Natural killer cell (primary cell): ENCODE measurements around the gene MMRN2. TPM values are rescaled to one million over a fixed set of nuclear protein-coding genes. Genes with fewer than 3 reads are reported as not detected.
A peak's percentile ranks its signal among the peaks of the same experiment; 100 is the strongest.

Source experiments
- ATAC-seq, 3 donors: fragments of 150-1000 bp in 2 of 3; fragments of 200-7000 bp in 1 of 3; cut with Tn5 transposase; 1 replicate in 1 of 3; 2 replicates in 2 of 3; pipeline ENCODE4 v1.10.0; 2021; ENCODE audit warnings: mild to moderate bottlenecking in 2 of 3, moderate library complexity in 2 of 3
- DNase-seq, 2 donors: peaks; one replicate each; pipeline versions ENCODE4 v3.0.0 to v3.0.0-alpha.2; 2013 to 2021; ENCODE audit warnings: mixed read lengths in 1 of 2
- H3K27ac ChIP-seq: one replicate; pipeline ENCODE4 v1.5.1; 2013; ENCODE audit warnings: mild to moderate bottlenecking, low read length
- H3K27me3 ChIP-seq: one replicate; pipeline ENCODE4 v1.6.1; 2013; ENCODE audit warnings: low read length; ENCODE audit not compliant: control insufficient read depth, insufficient read depth
- H3K36me3 ChIP-seq: one replicate; pipeline ENCODE4 v1.6.1; 2013; ENCODE audit warnings: low read length; ENCODE audit not compliant: control insufficient read depth, insufficient read depth
- H3K4me1 ChIP-seq: one replicate; pipeline ENCODE4 v1.6.1; 2013; ENCODE audit warnings: low read length; ENCODE audit not compliant: control insufficient read depth, insufficient read depth
- H3K4me3 ChIP-seq: one replicate; pipeline ENCODE4 v1.5.1; 2013; ENCODE audit warnings: low read length
- H3K9me3 ChIP-seq: one replicate; pipeline ENCODE4 v1.6.1; 2013; ENCODE audit warnings: low read length; ENCODE audit not compliant: control insufficient read depth, insufficient read depth
- H3K27ac Mint-ChIP-seq, 2 donors: one replicate each; pipeline ENCODE4 v1.8.0; 2022; ENCODE audit warnings: mild to moderate bottlenecking in 2 of 2, mixed read lengths in 2 of 2, moderate library complexity in 1 of 2
- H3K27me3 Mint-ChIP-seq, 2 donors: one replicate each; pipeline ENCODE4 v1.8.0; 2022; ENCODE audit warnings: low read depth in 2 of 2, mixed read lengths in 2 of 2
- H3K36me3 Mint-ChIP-seq: one replicate; pipeline ENCODE4 v1.8.0; 2022; ENCODE audit warnings: mixed read lengths
- H3K4me1 Mint-ChIP-seq, 2 donors: one replicate each; pipeline ENCODE4 v1.8.0; 2022; ENCODE audit warnings: mixed read lengths in 2 of 2
- H3K4me3 Mint-ChIP-seq: one replicate; pipeline ENCODE4 v1.8.0; 2022; ENCODE audit warnings: mild to moderate bottlenecking, moderate library complexity, mixed read lengths
- H3K9me3 Mint-ChIP-seq, 2 donors: one replicate each; pipeline ENCODE4 v1.8.0; 2022; ENCODE audit warnings: mixed read lengths in 2 of 2
- WGBS: methylation state at CpG from one replicate; pipeline ENCODE4 v1.1.7; 2013; ENCODE audit warnings: missing lambda C conversion rate; ENCODE audit not compliant: insufficient coverage; 5-methylcytosine and 5-hydroxymethylcytosine counted together
- intact Hi-C: fragments of 100-400 bp; cut with micrococcal nuclease; formaldehyde crosslinking; loops from one replicate; pipeline ENCODE4 v1.14.2; 2022
- total RNA-seq, 4 donors: library from RNA; stranded (reverse); fragments of 120-200 nt in 1 of 4; gene quantifications; one replicate each; pipeline versions ENCODE4 v1.2.3 to v1.2.4, GENCODE V29; 2013 to 2022
- TF ChIP-seq, protein P1 (sequence below): fragments of 200-600 bp; IDR thresholded peaks from one replicate; pipeline ENCODE4 v1.8.0; 2022; ENCODE audit warnings: antibody characterized with exemption

The MMRN2 gene
- total RNA-seq, 3 donors from 2014 or later (not counting 1 experiment from before 2014, with no cell fraction given) = 1.3 TPM; not detected in 2

DNA sequence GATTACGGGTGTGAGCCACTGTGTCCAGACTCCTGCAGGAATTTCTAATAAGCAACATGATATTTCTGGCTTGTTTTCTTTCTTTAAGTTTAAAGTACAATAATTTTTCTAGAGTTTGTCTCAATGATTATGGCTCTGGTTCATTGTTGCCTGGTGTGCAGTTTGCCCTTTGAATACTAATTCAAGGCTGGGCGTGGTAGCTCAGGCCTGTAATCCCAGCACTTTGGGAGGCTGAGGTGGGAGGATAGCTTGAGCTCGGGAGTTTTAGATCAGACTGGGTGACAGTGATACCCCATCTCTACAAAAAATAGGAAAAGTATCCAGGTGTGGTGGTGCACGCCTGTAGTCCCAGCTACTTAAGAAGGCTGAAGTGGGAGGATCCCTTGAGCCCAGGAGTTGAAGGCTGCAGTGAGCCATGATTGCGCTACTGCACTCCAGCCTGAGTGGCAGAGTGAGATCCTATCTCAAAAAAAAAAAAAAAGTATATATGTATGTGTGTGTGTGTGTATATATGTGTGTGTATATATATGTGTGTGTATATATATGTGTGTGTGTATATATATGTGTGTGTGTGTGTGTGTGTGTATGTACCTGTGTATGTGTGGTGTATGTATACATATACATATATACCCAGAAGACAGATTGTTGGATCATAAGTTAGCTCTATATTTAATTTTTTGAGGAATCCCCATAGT, 19.1 kb upstream of the MMRN2 start:
- ATAC-seq = no peak
- no peak for DNase-seq
- intact Hi-C loops = no loop called here
- WGBS = 94% methylated on average over 5 of the region's 5 CpGs
- no peak overlapping the region for H3K4me3 ChIP-seq
- H3K27me3 ChIP-seq = no peaks in the 10 kb centered on the region
- no peak overlapping the region for H3K27ac ChIP-seq
- peaks cover 7% of the 10 kb centered on the region for H3K4me1 ChIP-seq
- no peak overlapping the region for H3K4me3 Mint-ChIP-seq
- H3K9me3 ChIP-seq = no peaks in the 10 kb centered on the region
- H3K4me1 Mint-ChIP-seq = peaks cover 4 to 12% of the 10 kb centered on the region in 2 donors
- H3K27ac Mint-ChIP-seq = no peak overlapping the region
- TF ChIP-seq, protein P1, sequence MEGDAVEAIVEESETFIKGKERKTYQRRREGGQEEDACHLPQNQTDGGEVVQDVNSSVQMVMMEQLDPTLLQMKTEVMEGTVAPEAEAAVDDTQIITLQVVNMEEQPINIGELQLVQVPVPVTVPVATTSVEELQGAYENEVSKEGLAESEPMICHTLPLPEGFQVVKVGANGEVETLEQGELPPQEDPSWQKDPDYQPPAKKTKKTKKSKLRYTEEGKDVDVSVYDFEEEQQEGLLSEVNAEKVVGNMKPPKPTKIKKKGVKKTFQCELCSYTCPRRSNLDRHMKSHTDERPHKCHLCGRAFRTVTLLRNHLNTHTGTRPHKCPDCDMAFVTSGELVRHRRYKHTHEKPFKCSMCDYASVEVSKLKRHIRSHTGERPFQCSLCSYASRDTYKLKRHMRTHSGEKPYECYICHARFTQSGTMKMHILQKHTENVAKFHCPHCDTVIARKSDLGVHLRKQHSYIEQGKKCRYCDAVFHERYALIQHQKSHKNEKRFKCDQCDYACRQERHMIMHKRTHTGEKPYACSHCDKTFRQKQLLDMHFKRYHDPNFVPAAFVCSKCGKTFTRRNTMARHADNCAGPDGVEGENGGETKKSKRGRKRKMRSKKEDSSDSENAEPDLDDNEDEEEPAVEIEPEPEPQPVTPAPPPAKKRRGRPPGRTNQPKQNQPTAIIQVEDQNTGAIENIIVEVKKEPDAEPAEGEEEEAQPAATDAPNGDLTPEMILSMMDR = no peak
- no peaks in the 10 kb centered on the region for H3K9me3 Mint-ChIP-seq
- no peaks in the 10 kb centered on the region for H3K36me3 Mint-ChIP-seq
- no peaks in the 10 kb centered on the region for H3K36me3 ChIP-seq
- peaks cover 5 to 8% of the 10 kb centered on the region in 2 donors for H3K27me3 Mint-ChIP-seq

DNA sequence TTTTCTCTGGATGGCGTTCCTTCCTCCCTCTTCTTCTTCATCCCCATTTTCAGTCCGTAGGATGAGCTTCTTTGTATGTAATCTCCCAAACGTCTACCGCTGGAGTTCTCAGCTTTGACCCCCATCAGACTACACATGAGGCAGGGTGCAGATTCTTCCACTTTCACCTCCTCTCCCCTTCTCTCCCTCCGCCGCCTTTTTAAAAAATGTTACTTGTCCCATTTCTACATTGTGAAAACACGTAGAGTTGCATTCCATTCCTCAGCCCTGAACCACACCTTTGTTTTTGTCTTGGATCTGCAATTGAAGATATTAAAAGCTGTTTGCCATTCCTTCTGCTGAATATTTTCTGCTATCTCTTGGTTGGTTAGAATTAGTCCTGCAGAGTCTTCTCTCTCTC, 17.1 kb upstream of the MMRN2 start:
- ATAC-seq (no peak), DNase-seq (no peak)
- Histone ChIP-seq H3K27me3 (no peaks in the 10 kb centered on the region), H3K4me1 (peaks cover 23% of the 10 kb centered on the region), H3K9me3 (no peaks in the 10 kb centered on the region), H3K27ac (no peak overlapping the region), H3K4me3 (no peak overlapping the region), H3K36me3 (no peaks in the 10 kb centered on the region)
- Mint-ChIP-seq H3K36me3 (no peaks in the 10 kb centered on the region), H3K27ac (no peak overlapping the region), H3K4me1 (peaks cover 4 to 22% of the 10 kb centered on the region in 2 donors), H3K9me3 (no peaks in the 10 kb centered on the region), H3K27me3 (peaks cover 0 to 7% of the 10 kb centered on the region in 2 donors), H3K4me3 (no peak overlapping the region)
- WGBS = 96% methylated on average over 6 of the region's 7 CpGs
- intact Hi-C loops = no loop called here
- TF ChIP-seq, protein P1 = no peak

DNA sequence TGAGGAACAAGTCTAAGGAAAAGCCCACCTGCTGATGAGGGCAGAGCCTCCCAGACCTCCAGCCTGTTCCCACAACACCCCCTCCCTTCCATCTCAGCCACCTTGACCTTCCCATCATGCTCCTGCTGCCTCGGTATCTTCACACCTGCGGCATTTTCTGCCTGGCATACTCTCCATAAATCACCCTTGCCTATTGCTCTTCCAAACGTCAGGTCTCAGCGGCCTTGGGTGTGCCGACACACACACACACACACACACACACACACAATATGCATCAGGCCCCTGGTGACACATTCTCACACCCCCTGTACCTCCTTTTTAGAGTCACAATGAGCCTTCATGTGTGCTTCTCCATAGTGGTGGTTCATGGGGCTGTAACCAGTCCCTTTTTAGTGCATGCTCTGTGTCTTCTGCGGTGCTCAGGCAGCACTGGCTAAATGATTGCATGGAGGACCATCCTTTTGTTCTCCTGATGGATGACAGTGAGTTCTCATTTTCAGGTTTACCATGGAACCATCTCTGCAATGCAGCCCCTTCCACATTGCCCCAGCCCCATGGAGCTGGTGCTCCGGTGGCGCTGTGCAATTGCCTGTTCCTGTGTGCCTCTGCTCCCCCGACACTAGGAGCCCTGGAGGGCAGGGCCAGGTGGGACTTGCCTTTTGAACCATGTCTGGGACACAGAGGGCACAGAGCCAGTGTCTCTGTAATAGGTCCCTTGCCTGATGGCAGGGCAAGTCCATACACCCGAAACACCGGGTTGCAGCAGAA, 15.4 kb upstream of the MMRN2 start:
- Mint-ChIP-seq H3K9me3 (no peaks in the 10 kb centered on the region), H3K4me1 (peaks cover 4 to 26% of the 10 kb centered on the region in 2 donors), H3K4me3 (peak overlapping the region; percentile 61), H3K27me3 (peaks cover 0 to 7% of the 10 kb centered on the region in 2 donors), H3K27ac (peak overlapping the region in 1 of 2 donors; percentile 85), H3K36me3 (no peaks in the 10 kb centered on the region)
- DNase-seq = peak in 1 of 2 donors; percentile 37
- TF ChIP-seq, protein P1 = no peak
- H3K27me3 ChIP-seq = no peaks in the 10 kb centered on the region
- H3K27ac ChIP-seq = no peak overlapping the region
- WGBS = 96% methylated on average over 11 of the region's 11 CpGs
- H3K9me3 ChIP-seq = no peaks in the 10 kb centered on the region
- ATAC-seq = no peak
- intact Hi-C loops = no loop called here
- H3K36me3 ChIP-seq = no peaks in the 10 kb centered on the region
- H3K4me1 ChIP-seq = peaks cover 38% of the 10 kb centered on the region
- no peak overlapping the region for H3K4me3 ChIP-seq
